HCT116 (cell line): ENCODE results near the gene SLC25A3. TPM values are rescaled to one million over a fixed set of nuclear protein-coding genes. Genes with fewer than 3 reads are reported as not detected.

ENCODE experiments used
- ATAC-seq: fragments of 200-7000 bp; cut with Tn5 transposase; 2 replicates; pipeline ENCODE4 v1.9.1; 2020; ENCODE audit warnings: mild to moderate bottlenecking, moderate library complexity
- BruUV-seq: library from RNA; stranded (reverse); fragments of 400-500 nt; replicated peaks from 2 replicates; lab custom pipeline; 2021; lab: Mats Ljungman, UMichigan
- CTCF ChIA-PET: fragments of 300-600 bp; sonication (Branson Sonifier 250); formaldehyde crosslinking; loops from one replicate; lab custom pipeline; 2021; ENCODE audit warnings: antibody characterized with exemption; lab: Charles Lee
- POLR2A ChIA-PET: fragments of 300-600, 350-600 bp; sonication (Branson Sonifier 250); formaldehyde crosslinking; loops from one replicate; lab custom pipeline; 2021; ENCODE audit warnings: antibody characterized with exemption; lab: Charles Lee
- RAD21 ChIA-PET, 2 experiments: fragments of 300-600 bp; sonication (Branson Sonifier 250); formaldehyde crosslinking; loops; one replicate each; lab custom pipeline; 2023; ENCODE audit warnings: low total read pairs in 2 of 2; ENCODE audit not compliant: uncharacterized antibody in 2 of 2, unreplicated experiment in 2 of 2, low non-redundant PET in 1 of 2; lab: Charles Lee
- DNase-seq: peaks from one replicate; pipeline ENCODE4 v3.0.0-alpha.2; 2010; ENCODE audit warnings: low read depth, low spot score
- H2AFZ ChIP-seq: fragments of 200-600 bp; shearing (Covaris generic), sonication (generic); 2 replicates; pipeline ENCODE4 v1.6.1; 2017; ENCODE audit warnings: low read depth, mixed run types, mixed read lengths, antibody characterized with exemption, low read length; ENCODE audit not compliant: poor library complexity, severe bottlenecking
- H3K27ac ChIP-seq: 2 replicates; pipeline ENCODE4 v1.5.1; 2012; ENCODE audit warnings: low read depth, low read length
- H3K27me3 ChIP-seq: fragments of 200-600 bp; sonication (generic); 2 replicates; pipeline ENCODE4 v1.6.1; 2016; ENCODE audit warnings: mixed run types, low read length, mixed read lengths; ENCODE audit not compliant: insufficient read depth
- H3K36me3 ChIP-seq, 2 experiments: fragments of 200-500 bp in 1 of 2; fragments of 200-600 bp in 1 of 2; sonication (Bioruptor generic) in 1 of 2; sonication (generic) in 1 of 2; 2 replicates each; pipeline versions ENCODE4 v1.5.1 to v1.6.1; 2014 to 2016; ENCODE audit warnings: low read length in 2 of 2, inconsistent platforms in 1 of 2, mixed read lengths in 1 of 2, mixed run types in 1 of 2; ENCODE audit not compliant: insufficient read depth in 2 of 2, control insufficient read depth in 1 of 2
- H3K4me1 ChIP-seq, 2 experiments: fragments of 200-600 bp in 1 of 2; sonication (generic) in 1 of 2; 2 replicates each; pipeline versions ENCODE4 v1.5.1 to v1.6.1; 2012 to 2017; ENCODE audit warnings: low read length in 2 of 2, inconsistent platforms in 1 of 2, mild to moderate bottlenecking in 1 of 2, mixed read lengths in 1 of 2, mixed run types in 1 of 2, moderate library complexity in 1 of 2; ENCODE audit not compliant: insufficient read depth in 2 of 2, control insufficient read depth in 1 of 2
- H3K4me2 ChIP-seq: fragments of 200-600 bp; sonication (generic); 2 replicates; pipeline ENCODE4 v1.6.1; 2017; ENCODE audit warnings: mixed run types, low read length, mixed read lengths
- H3K4me3 ChIP-seq, 2 experiments: fragments of 200-600 bp in 1 of 2; sonication (generic) in 1 of 2; replicated peaks in 1 of 2; 2 replicates each; pipeline ENCODE4 v1.5.1; 2011 to 2016; ENCODE audit warnings: low read length in 2 of 2, control low read depth in 1 of 2, low read depth in 1 of 2, mild to moderate bottlenecking in 1 of 2, mixed read lengths in 1 of 2, mixed run types in 1 of 2
- H3K79me2 ChIP-seq: fragments of 200-600 bp; sonication (generic); 2 replicates; pipeline ENCODE4 v1.6.1; 2017; ENCODE audit warnings: mild to moderate bottlenecking, mixed run types, low read length, moderate library complexity, mixed read lengths; ENCODE audit not compliant: insufficient read depth
- H3K9ac ChIP-seq: fragments of 200-600 bp; sonication (generic); 2 replicates; pipeline ENCODE4 v1.6.1; 2016; ENCODE audit warnings: low read length, mixed read lengths
- H3K9me2 ChIP-seq: fragments of 200-600 bp; sonication (generic), shearing (Covaris generic); 2 replicates; pipeline ENCODE4 v1.6.1; 2017; ENCODE audit warnings: mixed run types, mild to moderate bottlenecking, moderate library complexity; ENCODE audit not compliant: insufficient read depth
- H3K9me3 ChIP-seq, 2 experiments: fragments of 200-500 bp in 1 of 2; fragments of 200-600 bp in 1 of 2; sonication (Bioruptor generic) in 1 of 2; sonication (generic) in 1 of 2; 2 replicates each; pipeline ENCODE4 v1.6.1; 2014 to 2017; ENCODE audit warnings: low read length in 2 of 2, mixed read lengths in 2 of 2, inconsistent platforms in 1 of 2, low read depth in 1 of 2, mild to moderate bottlenecking in 1 of 2, mixed run types in 1 of 2, moderate library complexity in 1 of 2; ENCODE audit not compliant: control insufficient read depth in 1 of 2, insufficient read depth in 1 of 2
- H4K20me1 ChIP-seq: fragments of 200-600 bp; sonication (generic), shearing (Covaris generic); 2 replicates; pipeline ENCODE4 v1.6.1; 2017; ENCODE audit warnings: mixed run types, mild to moderate bottlenecking, moderate library complexity; ENCODE audit not compliant: insufficient read depth
- ATF3 ChIP-seq: IDR thresholded peaks from 2 replicates; pipeline ENCODE4 v1.6.1; 2012
- CTCF ChIP-seq, 3 experiments: fragments of 200-600 bp in 1 of 3; sonication (generic) in 1 of 3; IDR thresholded peaks in 2 of 3; conservative IDR thresholded peaks in 1 of 3; 2 replicates each; pipeline ENCODE4 v1.5.1; 2012 to 2017; ENCODE audit warnings: low read depth in 2 of 3, low read length in 2 of 3, antibody characterized with exemption in 1 of 3, borderline replicate concordance in 1 of 3, control low read depth in 1 of 3, mild to moderate bottlenecking in 1 of 3, mixed read lengths in 1 of 3, mixed run types in 1 of 3, moderate library complexity in 1 of 3; ENCODE audit not compliant: insufficient read depth in 1 of 3
- ELF1 ChIP-seq: IDR thresholded peaks from 2 replicates; pipeline ENCODE4 v1.6.1; 2012; ENCODE audit warnings: low read depth, borderline replicate concordance
- EZH2 ChIP-seq: fragments of 200-600 bp; sonication (generic); IDR thresholded peaks from 2 replicates; pipeline ENCODE4 v1.6.1; 2017; ENCODE audit warnings: antibody characterized with exemption, mixed run types
- EZH2phosphoT487 ChIP-seq: fragments of 200-600 bp; IDR thresholded peaks from 2 replicates; pipeline ENCODE4 v1.6.1; 2018; ENCODE audit warnings: antibody characterized with exemption, borderline replicate concordance
- FOSL1 ChIP-seq: IDR thresholded peaks from 2 replicates; pipeline ENCODE4 v1.6.1; 2012; ENCODE audit warnings: low read depth
- JUND ChIP-seq: IDR thresholded peaks from 2 replicates; pipeline ENCODE4 v1.6.1; 2012
- POLR2A ChIP-seq: IDR thresholded peaks from 2 replicates; pipeline ENCODE4 v1.7.0; 2011; ENCODE audit warnings: borderline replicate concordance; ENCODE audit not compliant: insufficient read depth, insufficient read length; ENCODE audit errors: extremely low read depth
- SIN3A ChIP-seq: IDR thresholded peaks from 2 replicates; pipeline ENCODE4 v1.6.1; 2012; ENCODE audit warnings: low read depth
- SP1 ChIP-seq: IDR thresholded peaks from 2 replicates; pipeline ENCODE4 v1.6.1; 2012; ENCODE audit warnings: low read depth
- ZBTB33 ChIP-seq: IDR thresholded peaks from 2 replicates; pipeline ENCODE4 v1.6.1; 2011; ENCODE audit warnings: mild to moderate bottlenecking, low read length, moderate library complexity; ENCODE audit not compliant: insufficient replicate concordance; ENCODE audit errors: extremely low read depth
- ZFX ChIP-seq: fragments of 450-650 bp; IDR thresholded peaks from 2 replicates; pipeline ENCODE4 v1.6.1; 2017
- intact Hi-C: fragments of 100-400 bp; cut with micrococcal nuclease; formaldehyde crosslinking; loops from 2 replicates; pipeline ENCODE4 v1.10.0; 2022
- total RNA-seq: library from RNA; stranded (reverse); gene quantifications from one replicate; pipeline ENCODE4 v1.2.1, GENCODE V29; 2021; ENCODE audit not compliant: unreplicated experiment

SLC25A3 gene
- total RNA-seq, 1 experiment from 2014 or later, result 927 TPM

DNA sequence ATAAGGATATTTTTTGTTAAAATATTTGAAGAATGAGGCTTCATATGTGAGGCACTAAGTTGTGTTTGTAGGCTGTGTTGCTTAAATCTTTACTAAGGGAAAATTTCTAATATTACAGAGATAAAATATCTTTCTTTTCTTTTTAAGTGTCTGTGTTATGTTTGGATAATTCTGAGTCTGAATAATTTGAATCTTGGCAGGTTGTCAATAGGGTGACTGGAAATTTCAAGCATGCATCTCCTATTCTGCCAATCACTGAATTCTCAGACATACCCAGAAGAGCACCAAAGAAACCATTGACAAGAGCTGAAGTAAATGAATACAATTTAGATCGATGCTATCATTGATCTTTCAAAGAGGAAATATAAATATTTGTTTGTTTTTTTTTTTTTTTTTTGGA is 48.7 kb upstream of the SLC25A3 start:
- Histone ChIP-seq H3K79me2 (peaks cover 64% of the 10 kb centered on the region), H3K9me2 (no peaks in the 10 kb centered on the region), H3K36me3 (peaks cover 45 to 63% of the 10 kb centered on the region in 2 experiments), H3K4me3 (no peak overlapping the region), H3K4me1 (no peaks in the 10 kb centered on the region), H2AFZ (no peak overlapping the region), H3K27ac (no peak overlapping the region), H3K9ac (no peak overlapping the region), H3K27me3 (no peaks in the 10 kb centered on the region), H3K9me3 (no peaks in the 10 kb centered on the region), H3K4me2 (no peak overlapping the region), H4K20me1 (peaks cover 14% of the 10 kb centered on the region; the same call in 1 of the 2 replicates)
- intact Hi-C loops, result no loop called here
- ChIA-PET CTCF (interaction anchor here (1.1 kb wide), 1 partner anchor 12 kb away, joined by 3 read pairs; no protein-coding TSS in a partner anchor), POLR2A (no interaction called here), RAD21 (no interaction called here)
- DNase-seq (no peak), ATAC-seq (no peak)
- no peak for TF ChIP-seq SIN3A
- TF ChIP-seq EZH2, result no peak
- no peak for TF ChIP-seq POLR2A
- no peak for TF ChIP-seq FOSL1
- no peak for TF ChIP-seq CTCF (IDR thresholded peaks at IDR 0.05 in 2 of 3, conservative IDR thresholded peaks at IDR 0.05 in 1 of 3; ENCODE audit: borderline replicate concordance in 1 of 3, insufficient read depth in 1 of 3, low read depth in 2 of 3, low read length in 2 of 3)
- no peak for TF ChIP-seq ELF1
- TF ChIP-seq EZH2phosphoT487, result no peak
- no peak for TF ChIP-seq ZFX
- TF ChIP-seq ATF3, result no peak
- no peak for TF ChIP-seq SP1
- no peak for TF ChIP-seq JUND
- no peak for TF ChIP-seq ZBTB33
- BruUV-seq, result no TSS peak
